Kasumi-1 (cell line): ENCODE results near the gene OR4C5.
"Not testable (repeated sequence)": the region's sequence is repeated elsewhere in the genome, so short reads cannot be mapped to it uniquely, and the experiment has no call there.

Experiments used
- DNase-seq, 2 experiments: peaks; one replicate each; lab custom pipeline; 2025; lab: John Stamatoyannopoulos, UW

Gene OR4C5

GRCh38 chr11:48366365-48366764 lies at the start of gene OR4C5:
Gene OR4C5, minus strand, starts transcription at chr11:48366465. Its CDS starts 0 bp downstream, at chr11:48366465.
- DNase-seq: no peak

GRCh38 chr11:48384670-48385069 lies 18.4 kb upstream of the OR4C5 start:
- no peak for DNase-seq

- DNase-seq: not testable (repeated sequence)
Measured at GRCh38 chr11:48384151-48384550, 17.9 kb upstream of the OR4C5 start.

- DNase-seq: not testable (repeated sequence)
Measured at GRCh38 chr11:48361289-48361688, 5.0 kb downstream of the OR4C5 start.

- no peak for DNase-seq
Measured at GRCh38 chr11:48354677-48355076, 11.6 kb downstream of the OR4C5 start.

- no peak for DNase-seq
Measured at GRCh38 chr11:48354013-48354412, 12.3 kb downstream of the OR4C5 start.

- not testable (repeated sequence) for DNase-seq
Measured at GRCh38 chr11:48346286-48346685, 20.0 kb downstream of the OR4C5 start.

GRCh38 chr11:48342505-48342904 lies 23.8 kb downstream of the OR4C5 start:
- DNase-seq: not testable (repeated sequence)

- no peak for DNase-seq
Measured at GRCh38 chr11:48341466-48341865, 24.8 kb downstream of the OR4C5 start.

GRCh38 chr11:48324620-48325019 lies 41.6 kb downstream of the OR4C5 start, which contains the start of gene OR4C3:
Gene OR4C3, plus strand, starts transcription at chr11:48324920. Its CDS starts 102 bp downstream, at chr11:48325022.
- DNase-seq: not testable (repeated sequence)

- DNase-seq: not testable (repeated sequence)
Measured at GRCh38 chr11:48319813-48320212, 46.5 kb downstream of the OR4C5 start.
